Transverse colon (tissue), 4 donors: Measurements from ENCODE around the gene DAPP1. TPM values are rescaled to one million over a fixed set of nuclear protein-coding genes. Genes with fewer than 3 reads are reported as not detected.
"Not testable (repeated sequence)": the region's sequence is repeated elsewhere in the genome, so short reads cannot be mapped to it uniquely, and the experiment has no call there.

Source experiments
- DNase-seq: peaks from one replicate; pipeline ENCODE4 v3.0.0-alpha.2; 2019
- H3K27ac ChIP-seq, 4 donors: fragments of 200-600 bp; sonication (generic); 2 replicates each; pipeline ENCODE4 v1.5.1; 2016 to 2018; ENCODE audit warnings: inconsistent platforms in 4 of 4
- H3K27me3 ChIP-seq: fragments of 200-600 bp; sonication (generic); 2 replicates; pipeline ENCODE4 v1.5.1; 2017; ENCODE audit warnings: inconsistent platforms
- H3K36me3 ChIP-seq, 4 donors: fragments of 200-600 bp; sonication (generic); 2 replicates each; pipeline ENCODE4 v1.5.1; 2017 to 2019; ENCODE audit warnings: inconsistent platforms in 4 of 4
- H3K4me1 ChIP-seq, 4 donors: fragments of 200-600 bp; sonication (generic); 2 replicates each; pipeline ENCODE4 v1.5.1; 2017 to 2020; ENCODE audit warnings: inconsistent platforms in 4 of 4
- H3K4me3 ChIP-seq, 4 donors: fragments of 200-600 bp; sonication (generic); 1 replicate in 1 of 4; 2 replicates in 3 of 4; pipeline versions ENCODE4 v1.5.1 to v1.6.1; 2017 to 2019; ENCODE audit warnings: inconsistent platforms in 4 of 4
- H3K9me3 ChIP-seq, 2 donors: fragments of 200-600 bp; sonication (generic); 2 replicates each; pipeline ENCODE4 v1.5.1; 2017 to 2019; ENCODE audit warnings: inconsistent platforms in 2 of 2
- EP300 ChIP-seq: sonication (generic); formaldehyde crosslinking; IDR thresholded peaks from one replicate; pipeline ENCODE4 v1.6.1; 2017; ENCODE audit warnings: antibody characterized with exemption, low read depth
- POLR2A ChIP-seq: fragments of 450-650 bp; IDR thresholded peaks from one replicate; pipeline ENCODE4 v1.6.1; 2016; ENCODE audit warnings: antibody characterized with exemption, mild to moderate bottlenecking, moderate library complexity
- POLR2AphosphoS5 ChIP-seq, 3 donors: sonication (generic); formaldehyde crosslinking; IDR thresholded peaks; one replicate each; pipeline ENCODE4 v1.6.1; 2016; ENCODE audit warnings: antibody characterized with exemption in 3 of 3
- WGBS, 2 donors: methylation state at CpG; one replicate each; pipeline ENCODE4 v1.1.5; 2018; ENCODE audit warnings: low coverage in 1 of 2; 5-methylcytosine and 5-hydroxymethylcytosine counted together
- in situ Hi-C, 4 donors: fragments of 200-750 bp; cut with MboI; loops; one replicate each; pipeline versions ENCODE4 v1.15.0 to v1.15.1; 2017; ENCODE audit warnings: low sequenced_read_pairs in 3 of 4, low pct_ligation_motif_present in 1 of 4, low pct_unique_long_range_greater_than_20kb in 1 of 4
- intact Hi-C: fragments of 100-400 bp; cut with DNase I; formaldehyde crosslinking; loops from one replicate; pipeline ENCODE4 v1.15.1; 2023; ENCODE audit warnings: low total_unique reads
- total RNA-seq, 4 donors: library from RNA; depleted of rRNA; stranded (reverse); fragments of >200 nt; gene quantifications; one replicate each; pipeline ENCODE4 v1.1.0, GENCODE V29; 2016
- TF ChIP-seq, protein P1 (sequence below), 5 experiments: fragments of 200-600 bp in 3 of 5; fragments of 450-650 bp in 2 of 5; sonication (generic) in 3 of 5; IDR thresholded peaks; 1 replicate in 2 of 5; 2 replicates in 3 of 5; pipeline ENCODE4 v1.5.1; 2016 to 2017; ENCODE audit warnings: antibody characterized with exemption in 5 of 5, inconsistent platforms in 3 of 5, mild to moderate bottlenecking in 2 of 5, moderate library complexity in 1 of 5

The DAPP1 gene
- 10 to 100 TPM in 1 of 4 donors, 1 to 10 TPM in 2, under 1 TPM in 1; 0.41 to 10.7 (median 7.6) TPM for total RNA-seq

DNA sequence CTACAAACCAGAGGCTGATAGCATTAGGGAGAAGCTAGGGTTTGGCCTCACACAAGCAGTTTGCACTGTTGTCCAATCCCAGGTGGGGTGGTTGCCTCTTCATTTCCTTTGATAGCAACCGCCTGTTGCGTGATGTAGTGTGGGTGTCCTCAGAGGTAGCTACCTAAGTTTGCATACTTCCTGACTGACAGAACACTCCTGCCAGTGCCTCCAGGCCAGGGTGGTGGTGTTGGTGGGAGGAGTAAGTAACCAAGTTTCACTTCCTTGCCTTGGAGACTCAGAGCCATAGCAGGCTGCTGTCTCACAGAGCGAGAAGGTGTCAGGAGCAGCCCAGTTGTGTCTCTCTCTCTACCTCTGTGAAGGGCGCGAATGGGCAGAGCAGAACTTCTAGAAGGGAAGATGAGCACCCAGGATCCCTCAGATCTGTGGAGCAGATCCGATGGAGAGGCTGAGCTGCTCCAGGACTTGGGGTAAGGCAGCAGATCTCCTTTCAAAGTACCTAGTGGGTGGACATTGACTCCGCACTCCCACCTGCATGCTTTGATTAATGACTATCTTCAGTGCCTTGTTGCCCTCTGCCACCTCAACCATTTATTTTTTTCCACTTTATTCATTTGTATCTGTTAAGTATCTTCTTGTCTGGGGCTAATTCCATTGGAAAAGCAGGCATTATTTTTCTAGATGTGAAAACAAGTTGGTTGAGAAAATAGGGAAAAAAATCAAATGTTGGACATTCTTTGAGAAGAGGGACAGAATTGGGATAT, at the start of gene DAPP1:
TSS of gene DAPP1 (plus strand) at position 283 of the 764 bp plus-strand sequence. CDS start at position 370, 87 bp downstream.
- peak within 1 kb of the TSS; percentile 54 to 58 (median 56) for H3K27ac ChIP-seq
- no peaks in the 10 kb centered on the region for H3K9me3 ChIP-seq
- TF ChIP-seq, protein P1, sequence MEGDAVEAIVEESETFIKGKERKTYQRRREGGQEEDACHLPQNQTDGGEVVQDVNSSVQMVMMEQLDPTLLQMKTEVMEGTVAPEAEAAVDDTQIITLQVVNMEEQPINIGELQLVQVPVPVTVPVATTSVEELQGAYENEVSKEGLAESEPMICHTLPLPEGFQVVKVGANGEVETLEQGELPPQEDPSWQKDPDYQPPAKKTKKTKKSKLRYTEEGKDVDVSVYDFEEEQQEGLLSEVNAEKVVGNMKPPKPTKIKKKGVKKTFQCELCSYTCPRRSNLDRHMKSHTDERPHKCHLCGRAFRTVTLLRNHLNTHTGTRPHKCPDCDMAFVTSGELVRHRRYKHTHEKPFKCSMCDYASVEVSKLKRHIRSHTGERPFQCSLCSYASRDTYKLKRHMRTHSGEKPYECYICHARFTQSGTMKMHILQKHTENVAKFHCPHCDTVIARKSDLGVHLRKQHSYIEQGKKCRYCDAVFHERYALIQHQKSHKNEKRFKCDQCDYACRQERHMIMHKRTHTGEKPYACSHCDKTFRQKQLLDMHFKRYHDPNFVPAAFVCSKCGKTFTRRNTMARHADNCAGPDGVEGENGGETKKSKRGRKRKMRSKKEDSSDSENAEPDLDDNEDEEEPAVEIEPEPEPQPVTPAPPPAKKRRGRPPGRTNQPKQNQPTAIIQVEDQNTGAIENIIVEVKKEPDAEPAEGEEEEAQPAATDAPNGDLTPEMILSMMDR (IDR thresholded peaks at IDR 0.05): no peak
- TF ChIP-seq POLR2A (peak; percentile 62), POLR2AphosphoS5 (IDR thresholded peaks at IDR 0.05) (peak; percentile 55 to 86 (median 70)), EP300 (no peak)
- peak; percentile 81 for DNase-seq
- peak within 1 kb of the TSS in 1 of 4 donors; percentile 36 for H3K4me3 ChIP-seq
- no peaks in the 10 kb centered on the region for H3K36me3 ChIP-seq
- intact Hi-C loops (no loop called here), in situ Hi-C loops (loop anchor here in 2 of 4 donors (10.0 kb wide), 2 partner anchors 128 to 138 kb away; partner anchors contain the start of genes DNAJB14 (in 1 of the 2) and H2AZ1 (in 1 of the 2))
- peaks cover 0 to 14% (median 5%) of the 10 kb centered on the region in 4 donors for H3K4me1 ChIP-seq
- H3K27me3 ChIP-seq: no peaks in the 10 kb centered on the region
- 68 to 83% methylated on average over 1 to 7 of the region's 7 CpGs for WGBS, 2 donors

GRCh38 chr4:99770842-99771241, 45.8 kb upstream of the DAPP1 start:
- in situ Hi-C loops, H3K9me3 ChIP-seq: not testable (repeated sequence)
- WGBS, 2 donors: 87% methylated on average over 7 of the region's 7 CpGs; no CpG with 5 or more reads in 1 of the 2 donors

GRCh38 chr4:99783940-99784339, 32.7 kb upstream of the DAPP1 start:
- TF ChIP-seq POLR2A: no peak
- TF ChIP-seq EP300: no peak
- TF ChIP-seq POLR2AphosphoS5 (IDR thresholded peaks at IDR 0.05): no peak
- intact Hi-C loops: no loop called here
- WGBS, 2 donors: 81 to 90% methylated on average over 2 to 3 of the region's 3 CpGs
- H3K36me3 ChIP-seq: no peaks in the 10 kb centered on the region
- DNase-seq: no peak
- H3K27me3 ChIP-seq: no peaks in the 10 kb centered on the region
- H3K4me3 ChIP-seq: no peak overlapping the region
- H3K4me1 ChIP-seq: no peaks in the 10 kb centered on the region
- H3K9me3 ChIP-seq: no peaks in the 10 kb centered on the region
- H3K27ac ChIP-seq: no peak overlapping the region
- in situ Hi-C loops: no loop called here

More at GRCh38 chr4:99770842-99771241, 45.8 kb upstream of the DAPP1 start:
- DNase-seq, H3K4me3 ChIP-seq, H3K27ac ChIP-seq, intact Hi-C loops, H3K4me1 ChIP-seq, H3K27me3 ChIP-seq, H3K36me3 ChIP-seq: not testable (repeated sequence)

- no peaks in the 10 kb centered on the region for H3K4me1 ChIP-seq
- H3K4me3 ChIP-seq: no peak overlapping the region
- no peaks in the 10 kb centered on the region for H3K36me3 ChIP-seq
- H3K9me3 ChIP-seq: no peaks in the 10 kb centered on the region
- no peaks in the 10 kb centered on the region for H3K27me3 ChIP-seq
- 81 to 100% methylated on average over 1 to 3 of the region's 3 CpGs for WGBS, 2 donors
- no peak for DNase-seq
- H3K27ac ChIP-seq: no peak overlapping the region
- in situ Hi-C loops (no loop called here), intact Hi-C loops (no loop called here)
- TF ChIP-seq POLR2A (no peak), EP300 (no peak), POLR2AphosphoS5 (IDR thresholded peaks at IDR 0.05) (no peak)
- TF ChIP-seq, protein P1 (IDR thresholded peaks at IDR 0.05): no peak
These were observed 31.8 kb upstream of the DAPP1 start for GRCh38 chr4:99784842-99785241.

DNA sequence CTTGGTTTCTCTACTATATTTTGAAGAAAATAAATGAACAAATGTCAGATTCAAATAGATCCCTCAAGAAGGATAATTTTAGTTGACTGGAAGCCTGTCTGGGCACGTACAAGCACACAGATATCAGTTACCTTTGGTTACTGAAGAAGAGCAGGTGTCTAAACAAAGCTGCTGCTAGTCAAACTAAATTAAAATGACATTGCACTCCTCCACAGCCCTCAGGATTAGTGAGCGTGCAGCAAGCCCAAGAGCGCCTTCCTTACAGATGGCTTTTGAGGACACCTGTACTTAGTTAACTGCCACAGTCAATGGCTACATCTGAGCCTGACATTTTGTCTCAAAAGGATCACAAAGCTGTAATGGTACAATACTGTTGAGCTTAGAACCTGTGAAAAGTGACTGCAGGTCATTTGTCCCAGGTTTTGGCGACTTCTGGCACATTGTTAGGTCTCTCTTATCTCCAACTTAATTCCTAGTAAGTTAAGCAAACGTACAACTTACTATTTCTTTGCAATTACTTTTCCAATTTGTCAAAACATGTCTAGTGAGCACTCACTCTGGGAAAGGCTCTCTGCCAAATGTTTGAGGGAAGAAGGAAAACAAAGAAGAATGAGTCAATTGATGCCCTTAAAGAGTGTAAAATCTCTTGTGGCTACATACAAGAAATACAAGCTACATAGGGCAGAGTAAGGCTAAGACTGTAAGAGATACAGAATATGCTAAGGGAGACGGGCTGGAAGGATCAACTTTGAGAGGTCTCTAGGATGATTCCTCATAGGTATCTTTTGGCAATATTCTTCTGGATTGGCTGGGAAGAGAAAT, 25.6 kb upstream of the DAPP1 start:
- no peaks in the 10 kb centered on the region for H3K9me3 ChIP-seq
- H3K4me3 ChIP-seq: no peak overlapping the region
- no peaks in the 10 kb centered on the region for H3K4me1 ChIP-seq
- no peaks in the 10 kb centered on the region for H3K27me3 ChIP-seq
- in situ Hi-C loops: no loop called here
- H3K36me3 ChIP-seq: no peaks in the 10 kb centered on the region
- WGBS, 2 donors: 52 to 66% methylated on average over 3 to 6 of the region's 6 CpGs
- no peak for DNase-seq
- no peak overlapping the region for H3K27ac ChIP-seq
- intact Hi-C loops: no loop called here
- TF ChIP-seq EP300: no peak
- no peak for TF ChIP-seq POLR2AphosphoS5 (IDR thresholded peaks at IDR 0.05)
- TF ChIP-seq, protein P1 (IDR thresholded peaks at IDR 0.05): no peak
- no peak for TF ChIP-seq POLR2A
